Superior temporal gyrus (tissue), 1 donor: ENCODE measurements around the gene CDKN3.
"Not testable (repeated sequence)": the region's sequence is repeated elsewhere in the genome, so short reads cannot be mapped to it uniquely, and the experiment has no call there.

ENCODE experiments used
- DNase-seq: peaks from one replicate; pipeline ENCODE4 v3.0.0-alpha.2; 2016; ENCODE audit errors: extremely low spot score

Gene CDKN3

GRCh38 chr14:54456820-54457608 lies 60.2 kb downstream of the CDKN3 start:
- DNase-seq, result not testable (repeated sequence)

GRCh38 chr14:54457609-54457996 lies 60.8 kb downstream of the CDKN3 start:
- no peak for DNase-seq

GRCh38 chr14:54458536-54458935 lies 61.7 kb downstream of the CDKN3 start:
- DNase-seq, result not testable (repeated sequence)

- DNase-seq, result no peak
Measured at GRCh38 chr14:54459106-54459505, 62.3 kb downstream of the CDKN3 start.

GRCh38 chr14:54462048-54462447 lies 65.2 kb downstream of the CDKN3 start:
- DNase-seq, result no peak

GRCh38 chr14:54465654-54466053 lies 68.8 kb downstream of the CDKN3 start:
- no peak for DNase-seq

- DNase-seq, result no peak
Measured at GRCh38 chr14:54467280-54467679, 70.5 kb downstream of the CDKN3 start.
